WERI-Rb-1 (cell line): ENCODE measurements around the gene NGRN.
"Not testable (repeated sequence)": the region's sequence is repeated elsewhere in the genome, so short reads cannot be mapped to it uniquely, and the experiment has no call there.

Experiments used
- DNase-seq: peaks from one replicate; pipeline ENCODE4 v3.0.0-alpha.2; 2020
- H3K27ac ChIP-seq: fragments of 250-450 bp; sonication (Bioruptor Pico); 2 replicates; pipeline ENCODE4 v1.5.1; 2020; ENCODE audit warnings: mild to moderate bottlenecking, moderate library complexity
- H3K27me3 ChIP-seq: fragments of 250-450 bp; sonication (Bioruptor Pico); 2 replicates; pipeline ENCODE4 v1.5.1; 2021; ENCODE audit warnings: mild to moderate bottlenecking, low read depth, moderate library complexity; ENCODE audit not compliant: insufficient read depth, severe bottlenecking
- H3K36me3 ChIP-seq: fragments of 250-450 bp; sonication (Bioruptor Pico); 2 replicates; pipeline ENCODE4 v1.5.1; 2020; ENCODE audit warnings: mild to moderate bottlenecking, moderate library complexity
- H3K4me3 ChIP-seq: 2 replicates; pipeline ENCODE4 v1.5.1; 2011; ENCODE audit warnings: low read depth, mild to moderate bottlenecking, control low read depth, low read length
- H3K9me3 ChIP-seq: fragments of 250-450 bp; sonication (Bioruptor Pico); 2 replicates; pipeline ENCODE4 v1.5.1; 2021; ENCODE audit warnings: mild to moderate bottlenecking, moderate library complexity; ENCODE audit not compliant: severe bottlenecking
- CTCF ChIP-seq: IDR thresholded peaks from 2 replicates; pipeline ENCODE4 v1.5.1; 2011; ENCODE audit warnings: low read depth, mild to moderate bottlenecking, control low read depth, inconsistent platforms, low read length

Gene NGRN

GRCh38 chr15:90301707-90302300 lies 36.3 kb downstream of the NGRN start:
- H3K27ac ChIP-seq: no peak overlapping the region
- DNase-seq: no peak
- H3K27me3 ChIP-seq: no peaks in the 10 kb centered on the region
- H3K4me3 ChIP-seq: no peak overlapping the region
- no peak for TF ChIP-seq CTCF
- no peaks in the 10 kb centered on the region for H3K9me3 ChIP-seq
- H3K36me3 ChIP-seq: no peaks in the 10 kb centered on the region

- not testable (repeated sequence) for H3K27ac ChIP-seq, H3K27me3 ChIP-seq, DNase-seq, H3K36me3 ChIP-seq, H3K4me3 ChIP-seq, H3K9me3 ChIP-seq
Measured at GRCh38 chr15:90305355-90305754, 39.9 kb downstream of the NGRN start.

DNA sequence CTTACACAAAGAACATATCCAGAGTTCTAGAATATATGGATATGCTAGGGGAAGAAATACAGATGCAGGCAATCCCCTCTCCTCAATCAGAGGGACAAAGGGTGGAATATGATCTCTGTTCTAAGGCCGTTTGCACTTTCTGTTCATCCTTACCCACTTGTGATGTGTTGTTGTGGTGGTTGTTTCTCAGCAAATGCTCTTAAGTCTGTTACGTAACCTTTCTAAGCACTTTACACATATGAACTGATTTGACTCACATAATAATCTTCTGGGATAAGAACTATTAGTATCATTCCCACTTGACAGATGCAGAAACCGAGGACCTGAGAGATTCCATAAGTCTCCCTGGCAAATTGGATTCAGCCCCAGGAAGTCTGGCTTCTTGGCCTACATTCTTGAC lies 40.5 kb downstream of the NGRN start:
- no peaks in the 10 kb centered on the region for H3K9me3 ChIP-seq
- no peaks in the 10 kb centered on the region for H3K36me3 ChIP-seq
- DNase-seq: no peak
- no peaks in the 10 kb centered on the region for H3K27me3 ChIP-seq
- TF ChIP-seq CTCF: no peak
- H3K4me3 ChIP-seq: no peak overlapping the region
- no peak overlapping the region for H3K27ac ChIP-seq

GRCh38 chr15:90306560-90306959 lies 41.1 kb downstream of the NGRN start:
- Histone ChIP-seq H3K9me3 (no peaks in the 10 kb centered on the region), H3K27me3 (no peaks in the 10 kb centered on the region), H3K4me3 (no peak overlapping the region), H3K36me3 (no peaks in the 10 kb centered on the region), H3K27ac (no peak overlapping the region)
- no peak for DNase-seq
- no peak for TF ChIP-seq CTCF

DNA sequence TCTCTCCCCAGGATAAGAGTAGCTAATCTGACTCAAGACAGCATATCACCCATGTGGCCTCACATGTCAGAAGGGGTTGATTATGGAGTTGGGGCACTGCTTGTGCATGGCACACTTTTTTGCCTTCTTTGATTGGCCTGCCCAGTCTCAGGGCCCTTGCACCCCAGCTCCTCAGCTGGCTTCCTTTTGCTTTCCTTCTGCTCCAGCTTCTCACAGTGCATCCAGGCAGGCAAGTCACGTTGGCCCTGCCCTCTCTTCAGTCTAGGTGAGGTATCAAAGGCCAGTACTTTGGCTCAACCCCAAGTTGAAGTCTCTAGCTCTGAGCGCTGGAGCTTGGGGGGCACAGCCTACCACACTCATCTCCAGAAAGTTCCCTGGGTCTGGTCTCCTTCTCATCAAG lies 42.2 kb downstream of the NGRN start:
- TF ChIP-seq CTCF: no peak
- no peaks in the 10 kb centered on the region for H3K9me3 ChIP-seq
- no peak for DNase-seq
- no peaks in the 10 kb centered on the region for H3K36me3 ChIP-seq
- H3K27me3 ChIP-seq: no peaks in the 10 kb centered on the region
- H3K27ac ChIP-seq: no peak overlapping the region
- H3K4me3 ChIP-seq: no peak overlapping the region

GRCh38 chr15:90309020-90309419 lies 43.5 kb downstream of the NGRN start:
- H3K36me3 ChIP-seq: no peaks in the 10 kb centered on the region
- H3K27me3 ChIP-seq: no peaks in the 10 kb centered on the region
- no peak for TF ChIP-seq CTCF
- H3K27ac ChIP-seq: no peak overlapping the region
- DNase-seq: no peak
- no peaks in the 10 kb centered on the region for H3K9me3 ChIP-seq
- H3K4me3 ChIP-seq: no peak overlapping the region
